OCI-M1 (cell line): ENCODE data around the gene ANKS6.

Experiments used
- DNase-seq: peaks from one replicate; lab custom pipeline; 2025; lab: John Stamatoyannopoulos, UW

The ANKS6 gene

DNA sequence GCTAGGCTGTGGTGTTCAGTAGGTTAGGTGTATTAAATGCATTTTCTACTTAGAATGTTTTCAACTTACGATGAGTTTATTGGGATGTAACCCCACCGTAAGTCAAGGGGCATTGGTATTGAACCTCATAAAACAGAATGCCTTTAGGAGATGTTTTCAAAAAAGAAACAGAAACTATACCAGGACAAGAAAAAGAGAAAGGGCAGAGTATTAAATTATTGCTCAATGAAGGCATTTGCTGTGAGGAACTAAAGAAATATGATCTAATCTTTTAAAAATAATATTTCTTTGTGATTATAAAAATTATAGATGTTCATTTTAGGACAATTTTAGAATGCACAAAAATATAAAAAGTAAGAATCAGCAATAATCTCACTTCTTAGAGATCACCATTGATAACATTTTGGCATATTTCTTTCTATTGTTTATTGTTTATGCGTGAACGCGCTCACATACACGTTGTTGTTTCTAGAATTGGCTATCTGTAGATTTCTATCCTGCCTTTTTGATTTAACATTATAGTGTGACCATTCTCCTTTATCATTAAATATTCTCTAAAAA, 19.1 kb upstream of the ANKS6 start:
- DNase-seq, result no peak

DNA sequence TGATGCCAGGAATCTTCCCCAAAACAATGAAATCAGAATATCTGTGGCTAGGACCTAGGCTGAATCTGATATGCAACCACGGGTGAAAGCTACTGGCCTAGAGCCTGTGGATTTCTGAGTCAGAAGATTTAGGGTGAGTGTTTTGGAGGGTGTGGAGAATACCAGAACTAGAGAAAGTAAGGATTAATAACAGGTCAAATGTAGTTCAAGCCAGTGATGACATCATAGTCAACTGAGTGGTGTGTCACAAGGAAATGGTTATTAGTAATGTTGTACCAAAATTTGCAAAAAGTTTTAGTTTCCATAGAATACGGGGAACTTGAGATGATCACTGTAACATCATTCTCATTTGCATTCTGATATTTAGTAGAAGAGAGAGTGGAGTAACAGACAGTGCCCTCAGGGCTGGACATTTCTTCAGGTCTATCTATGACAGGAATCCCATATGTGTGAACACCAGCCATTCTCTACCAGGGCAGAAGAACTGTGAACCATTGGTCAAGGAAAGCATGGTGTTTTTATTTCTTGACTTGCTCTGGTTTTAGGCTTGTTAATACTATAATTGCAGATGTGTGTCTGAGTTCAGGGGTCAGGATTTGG, 14.8 kb upstream of the ANKS6 start:
- no peak for DNase-seq

DNA sequence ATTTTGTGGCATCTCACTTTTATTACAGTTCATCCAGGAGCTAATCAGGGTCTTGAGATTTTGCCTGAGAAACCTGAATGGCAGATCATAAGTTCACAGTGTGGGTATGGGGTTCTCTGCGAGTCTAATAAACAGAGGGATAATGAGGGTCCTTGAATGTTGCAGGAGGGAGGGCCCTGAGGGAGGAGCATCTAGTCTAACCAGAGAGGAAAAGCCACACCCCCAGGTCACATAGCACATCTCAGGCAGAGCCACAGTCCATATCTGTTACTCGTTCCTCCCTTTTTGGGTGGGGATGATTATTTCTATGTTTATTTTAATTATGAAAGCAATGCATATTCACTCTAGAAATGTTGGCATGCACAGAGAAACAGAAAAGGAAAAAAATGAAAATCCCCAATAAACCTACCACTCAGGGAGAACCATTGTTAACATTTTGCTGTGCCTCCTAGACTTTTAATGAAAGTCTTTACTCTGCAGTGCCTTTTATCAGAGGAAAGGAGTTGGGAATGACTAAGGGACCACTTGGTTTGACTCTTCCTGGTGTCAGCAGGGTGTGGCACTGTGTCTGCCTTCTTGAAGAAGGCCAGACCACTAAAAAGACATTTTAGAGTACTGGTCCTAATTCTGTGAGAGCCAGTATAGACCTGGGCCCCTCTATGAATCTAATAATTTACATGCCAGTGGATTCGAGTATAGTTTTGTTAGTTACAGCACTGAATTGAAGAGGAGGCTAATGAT, 13.9 kb upstream of the ANKS6 start:
- DNase-seq, result no peak

DNA sequence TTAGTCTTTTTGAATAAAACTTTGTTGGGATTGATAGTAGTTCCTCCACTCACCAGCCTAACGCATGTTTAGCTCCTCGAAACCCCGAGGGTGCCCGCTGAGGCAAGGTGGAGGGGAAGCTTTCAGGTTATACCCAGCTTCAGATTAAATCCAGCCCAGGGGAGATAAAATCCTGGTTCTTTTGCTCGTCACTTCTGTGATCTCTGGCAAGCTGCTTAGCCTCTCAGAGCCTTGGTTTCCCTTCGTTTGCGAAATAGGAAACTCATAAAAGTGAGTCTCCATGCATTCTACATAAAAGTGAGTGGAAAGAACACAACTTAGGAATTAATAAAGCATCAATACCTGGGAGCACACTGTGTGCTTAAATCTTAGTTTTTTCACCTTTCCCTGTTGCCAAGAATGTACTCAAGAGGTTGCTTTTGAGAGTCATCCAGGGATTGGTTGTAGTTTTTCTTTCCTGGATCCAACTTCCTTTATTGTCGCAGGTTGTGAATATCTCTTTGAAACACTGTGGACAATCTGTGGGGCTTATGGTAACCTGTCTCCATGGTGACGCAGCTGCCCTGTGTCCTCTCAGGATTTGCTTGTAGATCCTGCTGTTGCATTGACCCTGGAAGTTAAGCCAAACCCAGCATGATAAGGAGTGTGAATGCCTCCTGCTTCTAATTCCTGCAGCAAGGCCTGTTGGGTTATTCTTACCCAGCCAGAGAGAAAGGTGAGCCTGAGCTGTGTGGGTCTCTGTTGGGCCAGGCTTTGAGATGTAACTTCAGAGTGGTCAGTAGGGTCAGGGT, 13.2 kb upstream of the ANKS6 start:
- DNase-seq, result no peak

DNA sequence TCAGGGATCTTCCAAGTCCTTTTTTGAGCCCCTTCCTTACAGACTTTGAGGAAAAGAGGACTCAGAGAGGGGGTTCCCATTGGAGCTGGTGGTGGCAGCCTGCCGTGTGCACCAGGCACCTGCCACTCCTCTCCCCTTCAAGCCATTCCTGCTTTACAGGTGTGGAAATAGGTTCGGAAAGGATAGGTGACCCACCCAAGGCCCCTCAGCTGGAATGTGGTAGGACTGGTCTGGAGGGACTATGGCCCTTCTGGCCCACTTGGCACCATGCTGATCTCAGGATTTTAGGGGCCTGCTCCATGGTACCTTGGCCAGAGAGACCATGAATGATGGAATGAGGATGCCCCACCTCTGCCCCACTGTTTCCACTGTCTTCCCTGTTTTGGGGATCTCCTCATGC, 12.5 kb upstream of the ANKS6 start:
- no peak for DNase-seq

DNA sequence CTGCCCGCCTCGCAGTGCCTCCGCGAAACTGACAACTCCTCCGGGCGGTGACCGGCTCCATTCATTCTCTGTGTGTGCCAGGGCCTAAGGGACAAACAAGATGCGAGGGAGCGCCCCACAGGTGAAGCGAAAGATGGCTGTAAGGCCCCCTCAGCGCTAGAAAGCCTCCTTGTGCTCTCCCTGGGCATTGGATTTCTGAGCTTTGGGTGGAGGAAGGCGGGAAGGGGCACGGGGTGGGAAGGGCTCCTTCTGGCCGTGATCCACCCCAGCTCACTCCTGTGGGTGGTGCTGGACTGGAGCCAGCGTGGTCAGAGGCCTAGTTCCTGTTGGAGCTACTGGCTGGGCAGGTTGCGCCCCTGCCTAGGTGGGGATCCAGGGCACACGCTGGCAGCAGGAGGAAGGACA, 12.1 kb upstream of the ANKS6 start:
- no peak for DNase-seq

DNA sequence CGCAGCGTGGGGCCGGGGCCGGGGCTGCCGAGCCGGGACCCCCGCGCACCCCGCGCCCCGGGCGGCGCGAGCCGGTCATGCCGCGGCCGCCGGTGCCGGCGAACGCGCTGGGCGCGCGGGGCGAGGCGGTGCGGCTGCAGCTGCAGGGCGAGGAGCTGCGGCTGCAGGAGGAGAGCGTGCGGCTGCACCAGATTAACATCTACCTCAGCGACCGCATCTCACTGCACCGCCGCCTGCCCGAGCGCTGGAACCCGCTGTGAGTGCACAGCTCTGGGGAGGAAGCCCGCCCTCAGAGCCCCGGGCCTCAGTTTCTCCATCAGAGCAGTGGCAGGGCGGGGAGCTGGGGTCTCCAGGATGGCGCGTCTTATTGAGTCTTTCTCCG, 11.4 kb upstream of the ANKS6 start:
- no peak for DNase-seq

DNA sequence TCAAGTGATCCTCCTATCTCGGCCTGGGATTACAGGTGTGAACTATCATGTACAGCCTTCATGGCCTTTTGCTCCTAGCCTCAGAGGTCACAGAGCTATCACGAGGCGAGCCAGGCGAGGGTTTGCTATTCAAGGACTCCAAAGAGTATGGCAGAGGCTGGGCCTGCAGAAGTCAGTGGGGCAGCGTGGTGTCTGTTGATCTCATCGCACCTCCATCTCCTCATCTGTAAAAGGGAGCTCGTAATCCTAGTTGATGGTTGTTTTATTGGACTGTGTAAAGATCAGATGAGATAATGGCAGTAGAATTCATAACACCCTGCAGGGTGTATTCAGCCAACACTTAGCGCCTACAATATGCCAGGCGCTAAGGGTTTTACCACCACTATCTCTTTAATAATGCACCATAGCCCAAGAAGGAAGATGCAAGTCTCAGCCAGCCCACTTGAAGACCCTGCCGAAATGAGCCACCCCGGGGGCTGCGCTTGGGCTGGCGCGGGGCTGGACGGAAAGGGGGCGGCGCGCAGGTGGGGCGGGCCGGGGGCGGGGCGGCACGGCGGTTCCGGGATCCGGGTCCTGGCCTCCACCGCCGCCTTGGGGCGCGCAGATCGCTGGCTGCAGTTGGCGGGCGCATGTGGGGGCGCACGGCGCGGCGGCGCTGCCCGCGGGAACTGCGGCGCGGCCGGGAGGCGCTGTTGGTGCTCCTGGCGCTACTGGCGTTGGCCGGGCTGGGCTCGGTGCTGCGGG, 10.9 kb upstream of the ANKS6 start, which contains the start of gene GALNT12:
Gene GALNT12, plus strand, starts transcription at position 601 of the 744 bp plus-strand sequence. Its CDS starts 29 bp downstream, at position 630.
- DNase-seq, result no peak

DNA sequence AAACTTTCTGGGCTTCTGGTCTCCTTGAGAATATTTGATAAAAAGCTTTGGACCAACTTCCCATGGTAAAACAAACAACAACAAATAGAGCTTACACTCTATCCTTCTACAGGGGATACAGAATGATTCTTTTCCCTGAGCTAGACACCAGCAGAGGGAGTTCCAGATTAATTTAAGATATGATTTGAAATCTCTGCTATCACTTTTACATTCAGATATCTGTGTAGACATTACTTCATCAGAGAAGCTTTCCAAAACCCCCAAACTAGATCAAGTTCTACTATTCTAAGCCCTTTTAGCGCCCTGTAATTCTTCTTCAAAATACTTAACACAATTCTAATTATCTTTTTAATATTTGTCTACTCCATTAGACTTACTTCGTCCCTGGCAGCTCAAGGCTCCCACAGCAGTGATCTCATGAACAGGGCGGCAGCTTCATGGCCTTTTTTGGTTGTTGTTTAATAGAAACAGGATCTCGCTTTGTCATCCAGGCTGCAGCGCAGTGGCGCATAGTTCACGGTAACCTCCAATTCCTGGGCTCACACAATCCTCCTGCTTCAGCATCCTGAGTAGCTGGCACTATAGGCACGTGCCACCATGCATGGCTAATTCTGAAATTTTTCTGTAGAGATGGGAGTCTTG, 10.2 kb upstream of the ANKS6 start:
- no peak for DNase-seq

DNA sequence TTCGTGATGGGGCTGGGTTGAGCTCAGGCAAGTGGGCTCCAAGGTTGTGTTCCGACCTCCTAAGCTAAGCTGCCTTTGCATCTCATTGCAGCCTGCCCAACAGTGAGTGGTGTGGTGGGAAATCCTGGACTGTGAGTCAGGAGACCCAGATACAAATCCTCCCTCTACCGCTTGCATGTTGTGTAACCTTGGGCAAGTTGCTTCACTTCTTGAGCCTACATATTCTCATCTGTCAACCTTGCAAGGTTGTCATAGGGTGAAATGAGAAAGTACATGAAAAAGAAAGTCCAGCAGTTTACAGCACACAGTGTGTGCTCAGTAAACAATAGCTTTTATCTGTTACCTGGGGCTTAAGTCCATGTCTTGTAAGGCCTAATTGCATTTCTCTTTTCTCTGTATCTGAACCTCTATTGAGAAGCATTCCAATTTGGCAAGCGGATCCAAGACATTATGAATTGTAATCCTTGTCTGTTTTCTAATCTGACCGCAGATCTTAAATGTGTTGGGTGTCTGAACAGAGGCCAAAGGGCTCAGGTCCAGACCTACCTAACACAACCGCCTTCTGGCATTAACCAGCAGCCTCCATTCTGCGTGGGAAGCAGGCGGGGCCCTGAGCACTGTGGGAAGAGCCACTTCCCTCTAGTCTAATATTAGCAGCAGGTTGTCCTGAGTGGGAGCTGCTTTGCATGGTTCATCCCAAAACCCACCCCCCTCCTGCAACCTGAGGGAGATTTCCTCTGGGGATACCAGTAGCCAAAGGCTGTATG, 9.3 kb upstream of the ANKS6 start:
- DNase-seq, result no peak

DNA sequence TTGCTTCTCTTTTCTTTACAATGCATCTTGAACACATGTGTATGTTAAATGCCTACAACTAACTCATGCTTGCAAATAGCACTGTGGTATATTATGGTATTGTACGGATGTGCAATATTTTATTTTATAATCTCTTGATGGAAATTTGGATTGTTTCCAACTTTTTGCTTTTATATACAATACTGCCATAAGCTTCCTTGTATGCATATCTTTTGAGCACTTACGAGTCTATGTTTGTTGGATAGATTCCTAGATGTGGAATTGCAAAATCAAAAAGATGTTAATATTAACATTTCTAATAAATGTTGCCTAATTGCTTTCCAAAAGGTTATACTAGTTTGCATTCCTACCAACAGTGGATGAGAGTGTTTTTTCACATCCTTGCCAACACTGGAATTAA, 7.7 kb upstream of the ANKS6 start:
- no peak for DNase-seq

DNA sequence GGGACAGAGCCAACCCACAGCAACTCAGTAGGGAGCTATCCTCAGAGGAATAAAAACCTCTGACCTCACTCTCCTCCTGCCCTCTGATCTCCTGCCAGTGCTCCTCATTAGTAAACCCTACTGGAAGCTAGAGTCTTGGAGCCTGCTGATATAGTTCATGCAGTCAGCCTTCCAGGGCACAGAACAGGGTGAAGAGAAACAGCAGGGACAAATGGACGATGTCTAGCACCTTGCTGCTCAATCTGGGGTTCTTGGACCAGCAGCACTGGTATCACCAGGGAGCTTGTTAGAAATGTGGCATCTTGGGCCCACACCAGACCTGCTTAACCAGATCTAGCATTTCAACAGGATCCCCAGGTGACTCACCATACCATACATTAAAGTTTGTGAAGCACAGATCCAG, 5.6 kb upstream of the ANKS6 start:
- no peak for DNase-seq

DNA sequence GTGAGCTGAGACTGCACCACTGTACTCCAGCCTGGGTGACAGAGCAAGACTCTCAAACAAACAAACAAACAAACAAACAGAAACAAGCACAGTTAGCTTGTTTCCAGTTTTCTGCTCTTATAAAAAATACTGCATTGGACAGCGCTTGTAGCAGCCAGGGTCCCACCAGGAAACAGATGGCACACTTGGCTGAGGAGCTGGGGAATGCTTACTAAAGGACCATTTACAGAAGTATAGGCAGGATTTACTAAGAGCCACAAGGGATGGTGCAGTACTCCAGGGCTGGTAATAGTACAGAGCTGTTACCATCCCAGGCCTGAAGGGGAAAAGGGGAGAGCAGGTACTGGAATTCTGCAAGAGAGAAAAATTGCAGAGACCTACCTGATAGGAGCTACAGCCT, 5.2 kb upstream of the ANKS6 start:
- no peak for DNase-seq

DNA sequence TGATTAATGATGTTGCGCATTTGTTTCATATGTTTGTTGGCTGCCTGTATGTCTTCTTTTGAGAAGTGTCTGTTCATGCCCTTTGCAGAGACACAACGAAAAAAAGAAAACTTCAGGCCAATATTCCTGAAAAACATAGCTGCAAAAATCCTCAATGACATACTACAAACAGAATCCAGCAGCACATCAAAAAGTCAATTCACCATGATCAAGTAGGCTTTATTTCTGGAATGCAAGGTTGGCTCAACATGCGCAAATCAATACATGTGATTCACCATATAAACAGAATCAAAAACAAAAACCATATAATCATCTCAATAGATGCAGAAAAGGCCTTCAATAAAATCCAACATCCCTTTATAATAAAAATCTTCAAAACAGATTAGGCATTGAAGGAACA, 1.9 kb upstream of the ANKS6 start:
- DNase-seq, result no peak

DNA sequence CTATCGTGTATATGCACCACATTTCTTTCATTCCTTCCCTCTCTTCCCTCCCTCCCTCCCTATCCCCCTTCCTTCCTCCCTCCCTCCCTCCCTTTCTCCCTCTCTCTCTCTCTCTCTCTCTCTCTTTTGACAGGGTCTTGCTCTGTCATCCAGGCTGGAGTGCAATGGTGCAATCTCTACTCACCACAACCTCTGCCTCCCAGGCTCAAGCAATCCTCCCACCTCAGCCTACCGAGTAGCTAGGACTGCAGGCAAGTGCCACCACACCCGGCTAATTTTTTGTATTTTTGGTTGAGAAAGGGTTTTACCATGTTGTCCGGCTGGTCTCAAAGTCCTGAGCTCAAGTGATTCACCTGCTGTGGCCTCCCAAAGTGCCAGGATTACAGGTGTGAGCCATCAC, 1.1 kb upstream of the ANKS6 start:
- no peak for DNase-seq

DNA sequence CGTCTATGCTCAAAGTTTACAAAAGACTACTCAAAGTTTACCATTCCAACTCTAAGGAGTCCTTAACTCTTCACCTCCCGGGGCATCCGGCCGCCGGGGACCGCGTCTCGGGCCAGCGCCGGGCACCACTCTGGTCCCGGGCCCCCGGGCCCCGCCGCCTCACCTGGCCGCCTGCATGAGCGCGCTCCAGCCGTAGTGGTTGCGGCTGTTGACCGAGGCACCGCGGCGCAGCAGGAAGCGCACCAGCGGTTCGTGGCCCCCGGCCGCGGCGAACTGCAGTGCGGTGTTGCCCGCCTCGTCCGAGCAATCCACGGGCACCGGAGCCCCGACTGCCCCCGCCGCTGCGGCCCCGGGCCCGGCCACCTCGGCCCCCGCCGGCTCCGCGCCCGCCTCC, 388 bp downstream of the ANKS6 start:
- DNase-seq, result no peak

DNA sequence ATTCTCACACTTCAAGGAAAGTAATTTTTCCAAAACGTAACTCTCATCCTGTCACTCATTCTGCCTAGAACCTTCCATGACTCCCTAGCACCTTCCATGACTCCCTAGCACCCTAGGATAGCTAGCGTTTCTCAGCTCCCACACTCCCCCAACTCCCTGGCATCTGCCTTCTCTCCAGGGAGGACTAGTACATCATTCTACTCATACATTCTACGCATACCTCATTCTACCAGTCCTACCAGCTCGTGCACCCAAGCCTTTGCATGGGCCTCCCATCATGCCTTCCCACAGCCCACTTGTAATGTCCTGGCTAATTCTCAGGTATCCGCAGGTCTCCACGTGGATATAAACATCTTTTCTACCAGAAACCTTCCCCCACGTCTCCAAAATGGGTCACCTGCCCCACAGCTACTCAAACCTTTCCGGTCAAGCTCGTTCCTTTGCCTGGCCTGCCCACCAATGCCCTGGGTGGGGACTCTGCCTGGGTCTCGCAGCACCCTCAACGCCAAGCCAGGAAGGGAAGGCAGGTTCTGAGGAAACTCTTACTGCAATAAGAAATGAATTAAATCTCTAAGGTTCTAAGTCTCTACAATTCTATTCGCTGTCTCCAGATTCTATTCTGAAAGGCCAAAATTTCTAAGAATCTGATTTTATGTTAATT, 930 bp downstream of the ANKS6 start:
- no peak for DNase-seq

DNA sequence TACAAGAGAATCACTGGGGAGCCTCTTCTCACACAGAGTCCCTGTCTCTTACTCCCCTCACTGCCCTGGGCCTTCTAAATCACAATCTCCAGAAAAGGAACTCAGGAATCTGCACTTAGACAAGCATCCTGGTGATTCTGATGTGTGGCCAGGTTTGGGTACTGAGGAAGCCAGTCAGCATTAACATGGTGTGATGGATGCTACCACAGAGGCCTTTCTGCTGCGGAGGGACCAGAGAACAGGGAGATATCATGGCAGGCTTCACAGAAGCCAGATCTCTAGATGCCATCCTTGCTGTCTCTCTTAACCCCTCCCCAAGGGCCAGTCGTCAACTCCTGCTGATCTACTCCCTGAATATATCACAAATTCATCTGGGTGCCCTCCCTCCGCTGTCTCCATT, 1.6 kb downstream of the ANKS6 start:
- DNase-seq, result no peak

DNA sequence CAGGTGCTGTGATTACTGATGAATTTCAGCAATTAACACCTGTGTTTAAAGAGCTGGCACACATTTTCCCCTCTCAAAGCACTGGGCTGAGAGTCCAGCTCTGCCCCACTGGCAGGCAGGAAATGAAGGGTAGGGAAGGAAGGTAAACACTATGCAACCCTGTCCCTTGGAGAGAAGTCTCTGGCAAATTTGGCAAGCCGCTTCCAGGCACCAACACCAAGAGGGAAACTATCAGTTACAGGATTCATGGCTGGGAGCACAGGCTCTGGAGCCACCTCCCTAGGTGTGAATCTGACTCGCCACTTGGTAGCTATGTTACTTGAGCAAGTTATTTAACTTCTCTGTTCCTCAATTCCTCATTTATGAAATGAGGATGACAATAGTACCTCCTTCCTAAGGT, 3.3 kb downstream of the ANKS6 start:
- no peak for DNase-seq
